K562 (cell line): Measurements from ENCODE around the gene PGP. TPM values are rescaled to one million over a fixed set of nuclear protein-coding genes. Genes with fewer than 3 reads are reported as not detected.

Source experiments
- C11orf30 ChIP-seq: fragments of 450-650 bp; IDR thresholded peaks from 2 replicates; pipeline ENCODE4 v1.6.1; 2016; ENCODE audit warnings: low read depth, mild to moderate bottlenecking
- ETV5 ChIP-seq: sonication (generic); formaldehyde crosslinking; IDR thresholded peaks from 2 replicates; pipeline ENCODE4 v1.4.0; 2020; ENCODE audit warnings: low read depth, mild to moderate bottlenecking, missing genetic modification reagents
- ETV6 ChIP-seq, 3 experiments: fragments of 150-350 bp in 1 of 3; sonication (generic) in 1 of 3; formaldehyde crosslinking in 1 of 3; IDR thresholded peaks; 2 replicates each; pipeline versions ENCODE4 v1.6.1 to v1.8.0; 2014 to 2022; ENCODE audit warnings: borderline replicate concordance in 2 of 3, low read depth in 2 of 3, antibody characterized with exemption in 1 of 3, low read length in 1 of 3, mild to moderate bottlenecking in 1 of 3, missing genetic modification reagents in 1 of 3
- ILK ChIP-seq: fragments of 450-650 bp; IDR thresholded peaks from 2 replicates; pipeline ENCODE4 v1.6.1; 2016; ENCODE audit warnings: missing genetic modification characterization, low read depth, mild to moderate bottlenecking, missing compliant biosample characterization, moderate library complexity, borderline replicate concordance
- MYBL2 ChIP-seq, 2 experiments: fragments of 450-650 bp in 1 of 2; sonication (generic) in 1 of 2; formaldehyde crosslinking in 1 of 2; IDR thresholded peaks; 2 replicates each; pipeline versions ENCODE4 v1.6.1 to v1.8.1; 2017 to 2022; ENCODE audit warnings: borderline replicate concordance in 1 of 2, inconsistent platforms in 1 of 2, low read depth in 1 of 2, mild to moderate bottlenecking in 1 of 2, missing genetic modification reagents in 1 of 2, moderate library complexity in 1 of 2
- NFIC ChIP-seq: fragments of 450-650 bp; IDR thresholded peaks from 2 replicates; pipeline ENCODE4 v1.6.1; 2017; ENCODE audit warnings: mild to moderate bottlenecking, inconsistent platforms
- OTX1 ChIP-seq: fragments of 450-650 bp; formaldehyde crosslinking; IDR thresholded peaks from 2 replicates; pipeline ENCODE4 v1.4.0; 2022; ENCODE audit warnings: mild to moderate bottlenecking
- PRPF4 ChIP-seq: fragments of 200-400 bp; formaldehyde crosslinking; IDR thresholded peaks from one replicate; pipeline ENCODE4 v1.6.1; 2017; ENCODE audit warnings: low read length, low read depth, mild to moderate bottlenecking; ENCODE audit not compliant: insufficient read depth, poor library complexity, severe bottlenecking
- TEAD4 ChIP-seq, 2 experiments: sonication (generic) in 1 of 2; formaldehyde crosslinking in 1 of 2; IDR thresholded peaks; 2 replicates each; pipeline versions ENCODE4 v1.6.1 to v1.8.0; 2012 to 2022; ENCODE audit warnings: borderline replicate concordance in 1 of 2, inconsistent platforms in 1 of 2, low read length in 1 of 2, mild to moderate bottlenecking in 1 of 2, missing genetic modification reagents in 1 of 2
- ZBTB7A ChIP-seq: IDR thresholded peaks from 2 replicates; pipeline ENCODE4 v1.6.1; 2011; ENCODE audit warnings: low read depth, mild to moderate bottlenecking, low read length, moderate library complexity, borderline replicate concordance; ENCODE audit not compliant: control insufficient read depth
- ZNF12 ChIP-seq: sonication (generic); formaldehyde crosslinking; IDR thresholded peaks from 2 replicates; pipeline ENCODE4 v1.4.0; 2020; ENCODE audit warnings: mild to moderate bottlenecking, missing genetic modification reagents
- ZNF282 ChIP-seq: sonication (generic); formaldehyde crosslinking; IDR thresholded peaks from 2 replicates; pipeline ENCODE4 v1.8.1; 2023; ENCODE audit warnings: missing genetic modification reagents
- ZNF830 ChIP-seq: fragments of 250-450 bp; sonication (Bioruptor Pico); IDR thresholded peaks from 2 replicates; pipeline ENCODE4 v1.5.0; 2021; ENCODE audit warnings: mild to moderate bottlenecking
- polyA plus RNA-seq, 8 experiments: library from polyadenylated mRNA; depleted of rRNA in 4 of 8; stranded (reverse) in 5 of 8; unstranded in 3 of 8; fragments of >200 nt; fragmentation: Nextera tagmentation in 2 of 8; fragmentation: Illumina TruSeq in 1 of 8; extraction: Ambion mirVana in 2 of 8; extraction: Trizol in 1 of 8; gene quantifications; 2 replicates each; pipeline versions ENCODE4 v1.2.1 to v1.2.3, GENCODE V29; 2011 to 2014; ENCODE audit warnings: inconsistent platforms in 1 of 8, missing spikeins in 1 of 8
- total RNA-seq, 7 experiments: library from RNA; depleted of rRNA in 6 of 7; stranded (reverse); fragments of >200 nt in 6 of 7; fragmentation: Illumina TruSeq in 2 of 7; extraction: Trizol in 2 of 7; gene quantifications; 2 replicates each; pipeline versions ENCODE4 v1.2.1 to v1.2.3, GENCODE V29; 2011 to 2021; ENCODE audit warnings: low replicate concordance in 1 of 7
- TF ChIP-seq, protein P1 (sequence below): sonication (generic); formaldehyde crosslinking; IDR thresholded peaks from 2 replicates; pipeline ENCODE4 v1.8.1; 2022; ENCODE audit warnings: missing genetic modification reagents
- TF ChIP-seq, protein P2 (sequence below), 2 experiments: fragments of 450-650 bp; formaldehyde crosslinking in 1 of 2; IDR thresholded peaks; 2 replicates each; pipeline versions ENCODE4 v1.4.0 to v1.6.1; 2014 to 2020; ENCODE audit warnings: mild to moderate bottlenecking in 2 of 2, borderline replicate concordance in 1 of 2, low read depth in 1 of 2

The PGP gene
- total and polyA plus RNA-seq, 9 of the 15 experiments (the other 6 are each of a cell fraction or from before 2014, with no cell fraction given): 1.1 to 57.6 (median 19.6) TPM

DNA sequence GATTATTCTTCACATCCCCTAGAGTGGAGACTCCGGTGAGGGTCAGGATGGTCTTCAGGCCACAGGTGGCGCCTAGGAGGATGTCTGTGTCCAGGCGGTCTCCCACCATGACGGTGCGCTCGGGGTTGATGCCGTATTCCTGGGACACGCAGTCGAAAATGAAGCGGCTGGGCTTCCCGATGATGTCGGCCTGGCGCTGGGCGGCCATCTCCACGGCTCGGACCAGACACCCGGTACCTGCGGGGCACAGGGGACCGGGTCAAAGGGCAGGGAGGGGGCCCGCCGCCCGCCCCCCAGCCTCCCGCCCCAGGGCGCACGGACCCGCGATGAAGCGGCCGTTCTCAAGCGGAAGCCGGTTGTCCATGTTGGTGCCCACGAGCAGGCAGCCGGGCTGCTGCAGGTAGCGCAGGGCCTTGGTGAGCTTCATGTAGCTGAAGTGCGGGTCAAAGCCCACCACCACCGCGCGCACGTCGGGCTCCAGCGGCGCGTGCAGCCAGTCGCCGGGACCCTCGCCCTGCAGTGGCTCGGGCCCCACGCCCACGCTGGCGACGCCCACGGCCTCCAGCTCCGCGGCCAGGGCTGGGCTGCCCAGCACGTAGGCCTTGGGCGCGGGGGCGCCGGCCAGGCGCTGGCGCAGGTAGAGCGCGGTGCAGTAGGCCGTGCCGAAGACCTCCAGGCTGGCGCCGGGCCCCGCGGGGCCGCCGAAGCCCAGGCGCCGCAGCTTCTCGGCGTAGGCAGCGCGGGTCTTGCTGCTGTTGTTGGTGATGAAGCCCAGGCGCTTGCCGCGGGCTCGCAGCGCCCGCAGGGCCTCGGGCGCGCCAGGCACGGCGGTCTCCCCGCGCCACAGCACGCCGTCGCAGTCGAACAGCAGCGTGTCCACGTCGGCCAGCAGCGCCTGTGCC, 572 bp downstream of the PGP start (continued):
- TF ChIP-seq, protein P1, sequence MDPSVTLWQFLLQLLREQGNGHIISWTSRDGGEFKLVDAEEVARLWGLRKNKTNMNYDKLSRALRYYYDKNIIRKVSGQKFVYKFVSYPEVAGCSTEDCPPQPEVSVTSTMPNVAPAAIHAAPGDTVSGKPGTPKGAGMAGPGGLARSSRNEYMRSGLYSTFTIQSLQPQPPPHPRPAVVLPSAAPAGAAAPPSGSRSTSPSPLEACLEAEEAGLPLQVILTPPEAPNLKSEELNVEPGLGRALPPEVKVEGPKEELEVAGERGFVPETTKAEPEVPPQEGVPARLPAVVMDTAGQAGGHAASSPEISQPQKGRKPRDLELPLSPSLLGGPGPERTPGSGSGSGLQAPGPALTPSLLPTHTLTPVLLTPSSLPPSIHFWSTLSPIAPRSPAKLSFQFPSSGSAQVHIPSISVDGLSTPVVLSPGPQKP (CRISPR knock-in tag): no peak
- TF ChIP-seq ETV5: no peak
- TF ChIP-seq NFIC: no peak
- no peak for TF ChIP-seq MYBL2 (IDR thresholded peaks at IDR 0.05; ENCODE audit: low read depth)
- no peak for TF ChIP-seq MYBL2 (CRISPR knock-in tag; IDR thresholded peaks at IDR 0.05; ENCODE audit: borderline replicate concordance)
- TF ChIP-seq TEAD4 (IDR thresholded peaks at IDR 0.05; ENCODE audit: low read length): no peak
- TF ChIP-seq TEAD4 (CRISPR knock-in tag; IDR thresholded peaks at IDR 0.05; ENCODE audit: borderline replicate concordance): no peak
- TF ChIP-seq ZNF12: no peak
- TF ChIP-seq OTX1 (CRISPR knock-in tag): no peak
- no peak for TF ChIP-seq ILK
- TF ChIP-seq, protein P2, sequence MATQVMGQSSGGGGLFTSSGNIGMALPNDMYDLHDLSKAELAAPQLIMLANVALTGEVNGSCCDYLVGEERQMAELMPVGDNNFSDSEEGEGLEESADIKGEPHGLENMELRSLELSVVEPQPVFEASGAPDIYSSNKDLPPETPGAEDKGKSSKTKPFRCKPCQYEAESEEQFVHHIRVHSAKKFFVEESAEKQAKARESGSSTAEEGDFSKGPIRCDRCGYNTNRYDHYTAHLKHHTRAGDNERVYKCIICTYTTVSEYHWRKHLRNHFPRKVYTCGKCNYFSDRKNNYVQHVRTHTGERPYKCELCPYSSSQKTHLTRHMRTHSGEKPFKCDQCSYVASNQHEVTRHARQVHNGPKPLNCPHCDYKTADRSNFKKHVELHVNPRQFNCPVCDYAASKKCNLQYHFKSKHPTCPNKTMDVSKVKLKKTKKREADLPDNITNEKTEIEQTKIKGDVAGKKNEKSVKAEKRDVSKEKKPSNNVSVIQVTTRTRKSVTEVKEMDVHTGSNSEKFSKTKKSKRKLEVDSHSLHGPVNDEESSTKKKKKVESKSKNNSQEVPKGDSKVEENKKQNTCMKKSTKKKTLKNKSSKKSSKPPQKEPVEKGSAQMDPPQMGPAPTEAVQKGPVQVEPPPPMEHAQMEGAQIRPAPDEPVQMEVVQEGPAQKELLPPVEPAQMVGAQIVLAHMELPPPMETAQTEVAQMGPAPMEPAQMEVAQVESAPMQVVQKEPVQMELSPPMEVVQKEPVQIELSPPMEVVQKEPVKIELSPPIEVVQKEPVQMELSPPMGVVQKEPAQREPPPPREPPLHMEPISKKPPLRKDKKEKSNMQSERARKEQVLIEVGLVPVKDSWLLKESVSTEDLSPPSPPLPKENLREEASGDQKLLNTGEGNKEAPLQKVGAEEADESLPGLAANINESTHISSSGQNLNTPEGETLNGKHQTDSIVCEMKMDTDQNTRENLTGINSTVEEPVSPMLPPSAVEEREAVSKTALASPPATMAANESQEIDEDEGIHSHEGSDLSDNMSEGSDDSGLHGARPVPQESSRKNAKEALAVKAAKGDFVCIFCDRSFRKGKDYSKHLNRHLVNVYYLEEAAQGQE (IDR thresholded peaks at IDR 0.05; ENCODE audit: borderline replicate concordance): no peak
- TF ChIP-seq, protein P2 (CRISPR knock-in tag; IDR thresholded peaks at IDR 0.05; ENCODE audit: low read depth): peak; percentile 35; the same call in 1 of the 2 replicates
- TF ChIP-seq ETV6 (IDR thresholded peaks at IDR 0.05; ENCODE audit: borderline replicate concordance in 1 of 2, low read depth in 2 of 2, low read length in 1 of 2): no peak
- TF ChIP-seq ETV6 (CRISPR knock-in tag; IDR thresholded peaks at IDR 0.05; ENCODE audit: borderline replicate concordance): peak; percentile 56; the same call in 1 of the 2 replicates
- TF ChIP-seq C11orf30: no peak
- peak; percentile 9 for TF ChIP-seq PRPF4
- peak; percentile 49; the same call in 1 of the 2 replicates for TF ChIP-seq ZBTB7A
- no peak for TF ChIP-seq ZNF830 (CRISPR knock-in tag)
- peak; percentile 87 for TF ChIP-seq ZNF282
